ACHN (cell line): ENCODE data around the gene RPS3.

Experiments
- DNase-seq: peaks from one replicate; pipeline ENCODE4 v3.0.0-alpha.2; 2015
- in situ Hi-C: cut with HindIII; loops from 2 replicates; pipeline ENCODE4 v1.10.0; 2017; ENCODE audit warnings: low sequenced_read_pairs, low pct_ligation_motif_present, low pct_unique_long_range_greater_than_20kb

Gene RPS3

GRCh38 chr11:75429902-75430713 is 30.8 kb downstream of the RPS3 start:
- DNase-seq: peak; percentile 54
- in situ Hi-C loops: no loop called here

GRCh38 chr11:75430714-75431532 is 31.6 kb downstream of the RPS3 start:
- DNase-seq: no peak
- in situ Hi-C loops: no loop called here

- in situ Hi-C loops: no loop called here
- no peak for DNase-seq
Measured at GRCh38 chr11:75431533-75432525, 32.5 kb downstream of the RPS3 start.

GRCh38 chr11:75432911-75433321 is 33.6 kb downstream of the RPS3 start, which contains the start of gene KLHL35:
Gene KLHL35 (minus strand): TSS chr11:75433203. CDS start chr11:75430629, 2,574 bp downstream.
- DNase-seq: no peak
- in situ Hi-C loops: no loop called here

- in situ Hi-C loops: no loop called here
- no peak for DNase-seq
Measured at GRCh38 chr11:75433443-75433842, 34.1 kb downstream of the RPS3 start.

GRCh38 chr11:75434051-75434450 is 34.7 kb downstream of the RPS3 start:
- in situ Hi-C loops: no loop called here
- no peak for DNase-seq

- no peak for DNase-seq
Measured at GRCh38 chr11:75434886-75435570, 35.7 kb downstream of the RPS3 start.

GRCh38 chr11:75435571-75435925 is 36.2 kb downstream of the RPS3 start:
- no peak for DNase-seq
- in situ Hi-C loops: no loop called here

More at GRCh38 chr11:75434886-75435570, 35.7 kb downstream of the RPS3 start:
- in situ Hi-C loops: no loop called here

- DNase-seq: no peak
- in situ Hi-C loops: no loop called here
Measured at GRCh38 chr11:75436806-75437205, 37.5 kb downstream of the RPS3 start.

GRCh38 chr11:75437966-75438659 is 38.8 kb downstream of the RPS3 start:
- in situ Hi-C loops: no loop called here
- no peak for DNase-seq

GRCh38 chr11:75439026-75439425 is 39.7 kb downstream of the RPS3 start:
- no peak for DNase-seq
- in situ Hi-C loops: no loop called here

GRCh38 chr11:75439495-75440120 is 40.3 kb downstream of the RPS3 start:
- in situ Hi-C loops: no loop called here
- DNase-seq: no peak

GRCh38 chr11:75440960-75441803 is 41.9 kb downstream of the RPS3 start:
- in situ Hi-C loops: no loop called here
- DNase-seq: no peak

GRCh38 chr11:75441804-75442132 is 42.5 kb downstream of the RPS3 start:
- in situ Hi-C loops: no loop called here

GRCh38 chr11:75442161-75442885 is 43.0 kb downstream of the RPS3 start:
- in situ Hi-C loops: no loop called here
- no peak for DNase-seq

More at GRCh38 chr11:75441804-75442132, 42.5 kb downstream of the RPS3 start:
- DNase-seq: no peak

GRCh38 chr11:75443043-75443442 is 43.7 kb downstream of the RPS3 start:
- in situ Hi-C loops: no loop called here
- DNase-seq: no peak
